GM18867 (cell line): ENCODE measurements around the gene GRIN2A.

Source experiments
- ATAC-seq: cut with Tn5 transposase; IDR thresholded peaks from one replicate; pipeline ENCODE4 v1.9.1; 2021; ENCODE audit warnings: mild to moderate bottlenecking, moderate library complexity; ENCODE audit not compliant: unreplicated experiment

Gene GRIN2A

GRCh38 chr16:9797306-9797705, 384.9 kb downstream of the GRIN2A start:
- no peak for ATAC-seq

DNA sequence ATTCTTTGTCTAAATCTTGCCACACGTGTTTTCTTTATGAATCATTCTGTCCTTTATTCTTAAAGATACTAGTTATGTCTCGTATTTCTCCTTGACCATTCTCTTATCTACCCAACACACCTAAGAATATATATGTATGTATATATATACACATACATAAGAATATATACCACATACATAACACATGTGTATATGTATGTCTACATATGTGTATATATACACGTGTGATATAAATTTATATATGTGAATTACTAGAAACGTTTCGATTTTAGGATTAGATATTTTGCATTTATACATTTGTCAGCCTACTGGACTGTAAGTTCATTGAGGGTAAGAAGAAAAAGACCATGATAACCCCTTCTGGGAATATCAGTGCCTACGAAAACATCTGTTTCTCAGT, 388.6 kb downstream of the GRIN2A start:
- ATAC-seq: no peak

GRCh38 chr16:9791556-9791955, 390.7 kb downstream of the GRIN2A start:
- ATAC-seq: no peak

DNA sequence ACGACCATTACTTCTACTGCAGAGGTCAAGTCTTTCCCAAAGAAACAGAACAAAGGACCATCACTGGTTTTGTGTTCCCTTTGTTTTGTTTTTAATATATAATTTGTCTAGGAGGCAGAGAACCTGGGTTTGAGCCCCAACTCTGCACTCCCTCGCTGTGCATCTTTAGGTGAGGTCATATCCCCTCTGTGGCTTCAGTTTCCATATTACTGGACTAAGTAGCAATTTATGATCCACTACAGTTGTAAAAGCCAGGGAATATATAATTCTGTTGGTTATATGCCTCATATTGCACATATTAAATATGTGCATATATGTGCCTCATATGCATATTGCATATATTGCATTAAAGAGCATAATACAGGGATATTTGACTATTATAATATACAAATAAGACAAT, 392.0 kb downstream of the GRIN2A start:
- no peak for ATAC-seq

- no peak for ATAC-seq
These were observed 394.5 kb downstream of the GRIN2A start for GRCh38 chr16:9787717-9788116.

- ATAC-seq: no peak
These were observed 401.4 kb downstream of the GRIN2A start for GRCh38 chr16:9780831-9781230.

- no peak for ATAC-seq
These were observed 403.4 kb downstream of the GRIN2A start for GRCh38 chr16:9778849-9779248.

DNA sequence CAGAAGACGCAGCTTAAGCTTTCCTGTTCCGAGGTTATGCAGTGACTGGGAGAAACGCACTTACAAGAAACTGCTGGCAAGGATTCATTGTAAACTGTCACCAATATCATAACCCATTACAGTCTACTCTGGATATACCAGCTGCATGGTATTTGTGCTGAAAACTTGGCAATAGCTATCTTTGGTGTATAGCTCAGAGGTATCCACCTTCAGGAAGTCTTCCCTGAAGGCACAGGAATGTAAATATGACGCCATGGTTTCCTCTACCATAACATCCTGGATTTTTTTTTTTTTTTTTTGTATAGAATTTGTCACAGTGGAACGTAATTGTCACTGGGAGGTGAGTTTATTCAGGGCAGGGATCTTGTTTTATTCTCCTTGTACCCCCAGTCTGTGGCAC, 406.2 kb downstream of the GRIN2A start:
- ATAC-seq: no peak

DNA sequence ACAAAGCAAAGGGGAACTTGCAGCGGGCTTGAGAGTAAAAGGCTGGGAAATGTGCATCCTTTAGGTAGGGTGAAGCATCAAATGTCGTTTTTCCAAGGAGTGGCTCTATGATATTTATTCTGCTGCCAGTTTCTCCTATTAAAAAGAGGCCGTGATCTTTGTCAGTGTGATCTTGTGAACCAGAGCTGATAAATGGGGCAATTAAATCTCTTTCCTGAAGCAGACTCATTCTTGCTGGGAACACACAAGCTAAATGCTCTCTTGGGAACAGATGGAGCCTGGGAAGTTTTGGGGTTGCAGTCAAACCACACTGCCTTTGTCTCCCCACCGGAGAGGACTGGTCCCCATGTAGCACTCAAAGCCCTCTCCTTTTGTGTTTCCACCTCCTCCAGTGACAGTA, 408.9 kb downstream of the GRIN2A start:
- ATAC-seq: no peak

GRCh38 chr16:9772526-9773225, 409.6 kb downstream of the GRIN2A start:
- no peak for ATAC-seq

DNA sequence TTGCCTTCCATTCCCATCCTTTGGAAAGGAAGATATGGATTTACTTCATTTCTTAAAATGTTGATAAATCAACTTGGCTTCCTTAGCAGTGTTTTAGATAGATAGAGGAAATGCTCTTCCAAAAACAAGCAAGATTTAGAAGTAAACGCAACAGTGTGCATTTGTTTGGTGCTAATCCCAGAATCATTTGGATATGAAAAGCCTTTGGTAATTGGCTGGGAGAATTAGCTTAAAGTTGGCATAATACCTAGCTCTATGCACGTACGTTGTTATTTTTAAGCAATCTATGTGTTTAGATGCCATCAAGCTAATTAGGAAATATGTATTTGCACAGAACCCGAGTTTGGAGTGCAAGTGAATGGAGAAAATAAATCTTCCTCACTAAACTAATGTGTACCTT, 415.3 kb downstream of the GRIN2A start:
- ATAC-seq: no peak

- no peak for ATAC-seq
These were observed 418.7 kb downstream of the GRIN2A start for GRCh38 chr16:9763505-9763904.

GRCh38 chr16:9761870-9762269, 420.4 kb downstream of the GRIN2A start:
- no peak for ATAC-seq

GRCh38 chr16:9757687-9758086, 424.5 kb downstream of the GRIN2A start:
- ATAC-seq: no peak

DNA sequence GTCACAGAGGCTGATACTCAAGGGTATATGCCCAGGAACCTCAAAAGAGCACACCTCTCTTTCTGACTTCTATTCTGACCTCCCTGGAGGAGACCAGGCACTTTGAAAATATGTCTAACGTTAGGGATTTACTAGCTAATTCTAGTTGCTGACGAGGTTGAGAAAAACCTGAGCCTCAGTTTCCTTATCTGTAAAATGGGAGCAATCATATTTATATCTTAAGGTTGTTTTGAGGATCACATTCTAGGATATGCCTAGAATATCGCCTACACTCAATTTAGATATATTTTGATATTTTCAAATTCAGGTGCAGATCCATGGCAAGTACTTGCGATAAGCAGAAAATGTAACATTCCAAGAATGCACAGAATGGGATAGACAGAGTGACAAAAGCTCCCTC, 425.8 kb downstream of the GRIN2A start:
- no peak for ATAC-seq

GRCh38 chr16:9755081-9755480, 427.1 kb downstream of the GRIN2A start:
- no peak for ATAC-seq

DNA sequence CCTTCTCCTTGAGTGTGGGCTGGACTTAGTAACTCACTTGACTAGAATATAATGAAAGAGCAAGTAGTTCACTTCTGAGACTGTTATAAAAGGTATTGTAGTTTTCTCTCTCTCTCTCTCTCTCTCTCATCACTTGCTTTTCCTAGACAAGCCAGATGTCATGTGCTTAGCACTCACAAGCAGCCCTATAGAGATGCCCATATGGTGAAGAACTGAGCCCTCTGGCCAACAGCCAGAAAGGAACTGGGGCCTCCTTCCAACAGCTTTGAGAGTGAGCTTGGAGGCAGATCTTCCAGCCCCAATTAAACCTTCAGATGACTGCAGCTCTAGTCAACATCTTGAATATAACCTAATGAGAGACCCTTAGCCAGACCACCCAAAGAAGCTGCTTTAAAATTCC, 440.5 kb downstream of the GRIN2A start:
- ATAC-seq: no peak

DNA sequence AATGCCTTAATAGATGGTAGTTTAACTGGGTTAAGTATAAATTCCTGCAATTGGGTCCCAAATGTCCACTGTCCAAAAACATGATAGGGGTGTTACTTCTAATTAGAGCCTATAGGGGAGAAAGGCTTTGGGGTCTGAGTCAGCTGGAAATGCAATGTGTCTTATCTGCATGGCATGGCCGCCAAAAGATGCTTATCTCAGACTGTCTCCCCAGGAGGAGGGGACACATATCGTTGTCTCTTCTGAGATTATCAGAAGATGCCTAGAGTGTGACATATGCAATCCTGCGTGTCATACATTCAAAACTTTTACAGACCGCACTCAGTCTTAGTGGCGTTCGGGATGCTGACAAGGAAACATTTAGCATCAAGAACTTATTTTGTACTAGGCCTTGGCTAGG, 442.9 kb downstream of the GRIN2A start:
- ATAC-seq: no peak

DNA sequence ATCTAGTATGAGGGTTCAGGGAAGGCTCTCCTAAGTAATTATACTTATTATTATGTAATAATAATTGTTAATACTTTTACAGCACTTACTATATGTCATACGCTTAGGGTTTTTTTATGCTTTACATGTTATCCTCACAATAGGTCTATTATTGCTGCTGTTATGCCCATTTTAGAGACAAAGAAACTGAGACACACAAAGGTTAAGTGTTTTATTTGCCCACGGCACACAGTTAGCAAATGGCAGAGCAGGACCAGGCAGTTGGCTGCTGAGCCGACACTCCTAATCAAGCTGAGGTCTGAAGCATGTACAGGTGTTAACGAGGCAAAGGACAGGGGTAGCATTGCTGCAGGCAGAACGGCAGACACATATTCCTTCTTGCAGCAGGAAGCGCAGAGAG, 443.5 kb downstream of the GRIN2A start:
- no peak for ATAC-seq

- ATAC-seq: no peak
These were observed 445.7 kb downstream of the GRIN2A start for GRCh38 chr16:9736547-9736946.

DNA sequence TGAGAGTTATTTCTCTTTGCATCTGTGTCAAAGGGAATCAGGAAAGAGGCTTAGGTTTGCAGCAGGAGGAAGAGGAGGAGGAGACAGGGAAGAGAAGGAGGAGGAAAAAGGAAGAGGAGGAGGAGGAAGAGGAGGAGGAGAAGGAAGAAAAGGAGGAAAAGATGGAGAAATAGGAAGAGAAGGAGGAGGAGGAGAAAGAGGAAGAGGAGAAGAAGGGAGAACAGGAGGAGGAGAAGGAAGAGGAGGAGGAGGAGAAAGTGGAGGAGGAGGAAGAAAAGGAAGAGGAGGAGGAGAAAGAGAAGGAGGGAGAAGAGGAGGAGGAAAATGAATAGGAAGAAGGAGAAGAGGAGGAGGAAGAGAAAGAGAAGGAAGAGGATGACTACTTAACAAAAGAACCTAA, 459.1 kb downstream of the GRIN2A start:
- no peak for ATAC-seq

DNA sequence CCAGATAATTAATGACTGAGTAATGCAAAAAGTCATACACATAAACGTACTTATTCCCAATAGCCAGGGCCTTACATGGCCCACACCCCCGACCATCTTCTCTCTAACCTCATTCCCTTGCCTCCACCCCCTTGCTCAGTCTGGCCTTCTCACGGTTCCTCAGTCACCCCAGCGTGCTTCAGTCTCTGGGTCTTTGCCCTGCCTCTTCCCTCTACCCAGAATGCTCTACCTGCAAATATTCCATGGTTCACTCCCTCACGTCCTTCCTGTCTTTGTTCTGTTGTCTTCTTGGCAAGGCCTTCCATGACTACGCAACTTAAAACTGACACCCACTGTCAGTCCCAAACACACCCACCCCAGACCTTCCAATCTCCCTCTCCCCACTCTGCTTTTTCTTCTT, 468.3 kb downstream of the GRIN2A start:
- ATAC-seq: no peak

DNA sequence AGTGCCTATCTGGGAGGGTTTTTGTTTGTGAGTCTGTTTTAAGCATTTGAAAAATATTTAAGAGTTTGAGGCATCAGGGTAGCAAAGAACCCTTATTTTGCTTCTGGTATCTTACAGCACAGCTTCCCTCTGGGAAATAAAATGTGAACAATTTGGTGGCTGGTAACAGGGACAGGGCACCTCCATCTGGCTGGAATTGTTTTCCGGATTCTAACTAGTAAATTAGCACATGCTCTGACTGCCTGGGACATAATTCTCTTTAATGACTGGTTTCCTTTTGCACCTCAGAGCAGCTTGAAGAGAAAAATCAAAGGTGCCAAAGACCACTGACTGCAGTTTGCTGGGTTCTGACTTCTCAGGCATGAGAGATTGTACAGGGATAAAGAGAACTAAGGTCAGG, 469.1 kb downstream of the GRIN2A start:
- no peak for ATAC-seq
